Measurements from ENCODE around the gene LIPT2. TPM values are rescaled to one million over a fixed set of nuclear protein-coding genes. Genes with fewer than 3 reads are reported as not detected.

Gene LIPT2
- total and polyA plus RNA-seq, 2 donors from 2014 or later = 4.0 to 8.9 TPM

GRCh38 chr11:74450318-74450717, 43.2 kb downstream of the LIPT2 start:
- H3K27ac ChIP-seq (ENCODE audit: low read depth in 2 of 2, low read length in 2 of 2) = no peak overlapping the region
- DNase-seq (no peak), FAIRE-seq (no peak)
- TF ChIP-seq, protein P1, sequence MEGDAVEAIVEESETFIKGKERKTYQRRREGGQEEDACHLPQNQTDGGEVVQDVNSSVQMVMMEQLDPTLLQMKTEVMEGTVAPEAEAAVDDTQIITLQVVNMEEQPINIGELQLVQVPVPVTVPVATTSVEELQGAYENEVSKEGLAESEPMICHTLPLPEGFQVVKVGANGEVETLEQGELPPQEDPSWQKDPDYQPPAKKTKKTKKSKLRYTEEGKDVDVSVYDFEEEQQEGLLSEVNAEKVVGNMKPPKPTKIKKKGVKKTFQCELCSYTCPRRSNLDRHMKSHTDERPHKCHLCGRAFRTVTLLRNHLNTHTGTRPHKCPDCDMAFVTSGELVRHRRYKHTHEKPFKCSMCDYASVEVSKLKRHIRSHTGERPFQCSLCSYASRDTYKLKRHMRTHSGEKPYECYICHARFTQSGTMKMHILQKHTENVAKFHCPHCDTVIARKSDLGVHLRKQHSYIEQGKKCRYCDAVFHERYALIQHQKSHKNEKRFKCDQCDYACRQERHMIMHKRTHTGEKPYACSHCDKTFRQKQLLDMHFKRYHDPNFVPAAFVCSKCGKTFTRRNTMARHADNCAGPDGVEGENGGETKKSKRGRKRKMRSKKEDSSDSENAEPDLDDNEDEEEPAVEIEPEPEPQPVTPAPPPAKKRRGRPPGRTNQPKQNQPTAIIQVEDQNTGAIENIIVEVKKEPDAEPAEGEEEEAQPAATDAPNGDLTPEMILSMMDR (IDR thresholded peaks at IDR 0.05; ENCODE audit: borderline replicate concordance, extremely low read depth, insufficient read depth) = no peak
- H3K9me3 ChIP-seq (ENCODE audit: control insufficient read depth in 2 of 3, insufficient read depth in 1 of 3, low read length in 3 of 3) = no peaks in the 10 kb centered on the region
- no peaks in the 10 kb centered on the region for H3K36me3 ChIP-seq (ENCODE audit: control insufficient read depth in 2 of 3, insufficient read depth in 3 of 3, low read length in 3 of 3)
- no peak overlapping the region for H3K9ac ChIP-seq (ENCODE audit: low read length in 3 of 3)
- H3K27me3 ChIP-seq (ENCODE audit: control insufficient read depth, insufficient read depth, low read length) = no peaks in the 10 kb centered on the region
- intact Hi-C loops (cut with DNase I) = loop anchor here (10.0 kb wide), 1 partner anchor 114 kb away; no protein-coding TSS in a partner anchor
- H3K4me1 ChIP-seq (ENCODE audit: control insufficient read depth in 2 of 3, insufficient read depth in 2 of 3, low read depth in 1 of 3, low read length in 3 of 3) = no peaks in the 10 kb centered on the region
- no peak overlapping the region for H3K4me3 ChIP-seq (ENCODE audit: low read length in 3 of 3)

GRCh38 chr11:74449369-74449931, 44.1 kb downstream of the LIPT2 start:
- intact Hi-C loops (cut with DNase I) = loop anchor here (10.0 kb wide), 1 partner anchor 55 kb away; the partner anchor contains the start of gene PGM2L1
- no peaks in the 10 kb centered on the region for H3K36me3 ChIP-seq (ENCODE audit: control insufficient read depth in 2 of 3, insufficient read depth in 3 of 3, low read length in 3 of 3)
- H3K4me3 ChIP-seq (ENCODE audit: low read length in 3 of 3) = no peak overlapping the region
- TF ChIP-seq, protein P1 (IDR thresholded peaks at IDR 0.05; ENCODE audit: borderline replicate concordance, extremely low read depth, insufficient read depth) = peak; percentile 82
- no peak overlapping the region for H3K9ac ChIP-seq (ENCODE audit: low read length in 3 of 3)
- DNase-seq (peak in 3 of 5 donors; percentile 35 to 90 (median 84)), FAIRE-seq (peak; percentile 25)
- H3K27ac ChIP-seq (ENCODE audit: low read depth in 2 of 2, low read length in 2 of 2) = no peak overlapping the region
- no peaks in the 10 kb centered on the region for H3K4me1 ChIP-seq (ENCODE audit: control insufficient read depth in 2 of 3, insufficient read depth in 2 of 3, low read depth in 1 of 3, low read length in 3 of 3)
- H3K9me3 ChIP-seq (ENCODE audit: control insufficient read depth in 2 of 3, insufficient read depth in 1 of 3, low read length in 3 of 3) = no peaks in the 10 kb centered on the region
- H3K27me3 ChIP-seq (ENCODE audit: control insufficient read depth, insufficient read depth, low read length) = no peaks in the 10 kb centered on the region

GRCh38 chr11:74447720-74448119, 45.8 kb downstream of the LIPT2 start:
- Histone ChIP-seq H3K36me3 (ENCODE audit: control insufficient read depth in 2 of 3, insufficient read depth in 3 of 3, low read length in 3 of 3) (no peaks in the 10 kb centered on the region), H3K9me3 (ENCODE audit: control insufficient read depth in 2 of 3, insufficient read depth in 1 of 3, low read length in 3 of 3) (no peaks in the 10 kb centered on the region), H3K4me3 (ENCODE audit: low read length in 3 of 3) (no peak overlapping the region), H3K4me1 (ENCODE audit: control insufficient read depth in 2 of 3, insufficient read depth in 2 of 3, low read depth in 1 of 3, low read length in 3 of 3) (peaks cover 0 to 4% (median 2%) of the 10 kb centered on the region in 3 donors), H3K9ac (ENCODE audit: low read length in 3 of 3) (no peak overlapping the region), H3K27me3 (ENCODE audit: control insufficient read depth, insufficient read depth, low read length) (no peaks in the 10 kb centered on the region), H3K27ac (ENCODE audit: low read depth in 2 of 2, low read length in 2 of 2) (no peak overlapping the region)
- DNase-seq (no peak), FAIRE-seq (no peak)
- TF ChIP-seq, protein P1 (IDR thresholded peaks at IDR 0.05; ENCODE audit: borderline replicate concordance, extremely low read depth, insufficient read depth) = no peak
- intact Hi-C loops (cut with DNase I) = loop anchor here (10.0 kb wide), 1 partner anchor 53 kb away; the partner anchor contains the start of gene PGM2L1
